ENCODE measurements around the gene ATP2B2.

ATP2B2 gene

DNA sequence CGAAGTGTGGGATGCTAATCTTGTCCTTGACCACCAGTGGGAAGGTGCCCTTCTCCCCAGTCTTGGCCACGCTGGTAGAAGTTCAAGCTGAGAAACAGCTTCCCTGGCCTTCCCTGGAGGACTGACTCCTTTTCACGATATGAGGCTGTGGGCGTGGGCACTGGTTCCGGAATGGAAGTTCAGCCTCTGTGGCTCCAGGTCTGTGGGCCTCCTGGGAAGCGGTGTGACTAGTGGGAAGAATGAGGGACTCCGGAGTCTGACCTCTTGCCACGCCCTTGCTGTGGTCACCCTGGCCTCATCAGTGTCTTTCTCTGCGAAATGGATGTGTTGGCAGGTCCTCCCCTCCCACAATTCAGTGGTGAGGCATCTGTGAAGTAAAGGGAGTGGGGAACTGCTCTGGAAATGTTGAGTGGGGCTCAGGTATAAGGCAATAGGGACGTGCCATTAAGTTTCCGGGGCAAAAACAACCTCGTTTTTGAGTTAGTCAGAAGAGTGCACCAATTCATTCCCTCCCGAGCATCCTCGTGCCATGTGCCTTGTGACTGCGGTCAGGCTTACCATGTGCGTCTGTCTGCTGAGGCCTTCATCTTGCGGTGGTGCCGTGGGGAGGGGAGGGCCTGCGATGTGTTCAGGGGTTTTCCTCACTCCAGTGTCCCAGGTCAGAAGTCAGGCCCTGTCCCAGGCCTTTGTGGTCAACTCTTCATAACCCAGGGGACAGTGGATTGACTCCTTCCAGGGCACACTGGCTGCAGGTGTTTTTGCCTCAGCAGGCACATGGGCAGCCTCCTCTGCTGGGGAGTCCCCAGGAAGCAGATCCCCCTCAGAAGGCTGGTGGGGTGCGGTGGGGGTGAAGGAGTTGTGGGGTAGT is 172.7 kb downstream of the ATP2B2 start:
- Histone ChIP-seq H3K4me3 (ENCODE audit: low read depth in 1 of 2, low read length in 2 of 2) (no peak overlapping the region), H3K4me1 (ENCODE audit: control insufficient read depth in 1 of 2, insufficient read depth in 2 of 2, low read length in 2 of 2) (no peaks in the 10 kb centered on the region), H3K9me3 (ENCODE audit: control insufficient read depth in 1 of 2, low read length in 2 of 2) (no peaks in the 10 kb centered on the region), H3K27ac (ENCODE audit: low read length) (no peak overlapping the region), H3K36me3 (ENCODE audit: control insufficient read depth in 1 of 2, insufficient read depth in 2 of 2, low read length in 2 of 2) (no peaks in the 10 kb centered on the region), H3K27me3 (ENCODE audit: low read depth, low read length) (no peaks in the 10 kb centered on the region)

DNA sequence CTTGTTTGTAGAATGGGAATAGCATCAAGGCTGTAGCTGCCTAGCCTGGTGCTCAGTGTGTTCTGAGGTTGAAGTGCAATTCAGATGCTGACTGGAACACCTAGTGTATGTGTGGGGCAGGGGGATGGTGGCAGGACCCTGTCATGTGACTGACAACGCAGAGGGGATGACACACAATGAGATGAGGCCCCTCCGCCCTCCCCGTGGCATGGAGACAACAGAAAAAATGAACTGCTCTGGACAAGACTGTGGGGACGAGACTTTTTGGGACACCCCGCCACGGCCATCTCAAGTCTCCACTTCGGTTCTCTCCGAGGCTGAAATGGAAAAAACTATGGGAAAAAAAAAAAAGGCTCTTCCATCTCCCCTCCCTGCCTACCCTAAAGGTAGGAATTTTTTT is 174.1 kb downstream of the ATP2B2 start:
- Histone ChIP-seq H3K27ac (ENCODE audit: low read length) (no peak overlapping the region), H3K36me3 (ENCODE audit: control insufficient read depth in 1 of 2, insufficient read depth in 2 of 2, low read length in 2 of 2) (no peaks in the 10 kb centered on the region), H3K9me3 (ENCODE audit: control insufficient read depth in 1 of 2, low read length in 2 of 2) (no peaks in the 10 kb centered on the region), H3K27me3 (ENCODE audit: low read depth, low read length) (no peaks in the 10 kb centered on the region), H3K4me3 (ENCODE audit: low read depth in 1 of 2, low read length in 2 of 2) (no peak overlapping the region), H3K4me1 (ENCODE audit: control insufficient read depth in 1 of 2, insufficient read depth in 2 of 2, low read length in 2 of 2) (no peaks in the 10 kb centered on the region)

DNA sequence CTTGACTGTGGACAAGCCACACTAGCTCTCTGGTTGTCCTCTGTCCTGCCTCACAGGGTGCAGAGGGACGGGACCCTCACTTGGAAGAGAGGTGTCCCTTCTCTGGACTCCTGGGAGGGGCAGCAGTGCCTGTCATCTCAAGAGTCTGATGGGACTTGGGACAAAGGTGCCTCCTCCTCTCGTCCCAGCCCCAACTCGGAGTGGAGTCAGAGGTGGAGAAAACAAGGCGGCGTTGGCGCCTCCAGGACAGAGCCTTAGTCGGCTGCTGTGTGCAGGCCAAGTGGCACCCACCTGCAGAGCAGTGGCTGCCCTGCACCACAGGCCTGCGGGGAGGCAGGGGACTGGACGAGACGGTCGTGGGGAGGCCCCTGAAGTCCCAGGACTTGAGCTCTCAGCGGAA is 175.1 kb downstream of the ATP2B2 start:
- no peaks in the 10 kb centered on the region for H3K4me1 ChIP-seq (ENCODE audit: control insufficient read depth in 1 of 2, insufficient read depth in 2 of 2, low read length in 2 of 2)
- no peaks in the 10 kb centered on the region for H3K27me3 ChIP-seq (ENCODE audit: low read depth, low read length)
- no peaks in the 10 kb centered on the region for H3K36me3 ChIP-seq (ENCODE audit: control insufficient read depth in 1 of 2, insufficient read depth in 2 of 2, low read length in 2 of 2)
- H3K4me3 ChIP-seq (ENCODE audit: low read depth in 1 of 2, low read length in 2 of 2): no peak overlapping the region
- no peak overlapping the region for H3K27ac ChIP-seq (ENCODE audit: low read length)
- H3K9me3 ChIP-seq (ENCODE audit: control insufficient read depth in 1 of 2, low read length in 2 of 2): no peaks in the 10 kb centered on the region

DNA sequence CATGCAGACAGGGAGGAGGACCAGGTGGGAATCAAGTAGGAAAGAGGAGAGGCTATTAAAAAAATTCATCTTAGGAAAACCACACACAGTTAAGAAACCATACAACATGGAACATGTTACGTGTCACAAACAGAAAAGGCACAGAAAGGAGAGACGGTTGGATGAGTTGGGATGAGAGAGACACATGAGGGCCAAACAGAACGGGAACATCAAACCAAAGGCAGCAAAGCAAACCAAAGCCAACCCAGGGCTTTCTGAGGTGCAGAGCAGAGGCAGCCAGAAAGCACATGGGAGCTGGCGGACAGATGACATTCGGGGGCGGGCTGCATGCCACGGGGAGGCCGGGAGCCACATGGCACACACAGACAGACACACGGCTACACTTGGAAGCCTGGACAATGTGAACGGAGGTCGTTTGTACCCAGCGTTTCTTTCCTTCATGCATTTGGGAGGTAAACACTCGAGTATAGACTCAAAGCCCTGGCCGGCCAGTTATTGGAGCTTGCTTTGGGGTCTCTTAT is 175.8 kb downstream of the ATP2B2 start:
- Histone ChIP-seq H3K27me3 (ENCODE audit: low read depth, low read length) (no peaks in the 10 kb centered on the region), H3K36me3 (ENCODE audit: control insufficient read depth in 1 of 2, insufficient read depth in 2 of 2, low read length in 2 of 2) (no peaks in the 10 kb centered on the region), H3K27ac (ENCODE audit: low read length) (no peak overlapping the region)

DNA sequence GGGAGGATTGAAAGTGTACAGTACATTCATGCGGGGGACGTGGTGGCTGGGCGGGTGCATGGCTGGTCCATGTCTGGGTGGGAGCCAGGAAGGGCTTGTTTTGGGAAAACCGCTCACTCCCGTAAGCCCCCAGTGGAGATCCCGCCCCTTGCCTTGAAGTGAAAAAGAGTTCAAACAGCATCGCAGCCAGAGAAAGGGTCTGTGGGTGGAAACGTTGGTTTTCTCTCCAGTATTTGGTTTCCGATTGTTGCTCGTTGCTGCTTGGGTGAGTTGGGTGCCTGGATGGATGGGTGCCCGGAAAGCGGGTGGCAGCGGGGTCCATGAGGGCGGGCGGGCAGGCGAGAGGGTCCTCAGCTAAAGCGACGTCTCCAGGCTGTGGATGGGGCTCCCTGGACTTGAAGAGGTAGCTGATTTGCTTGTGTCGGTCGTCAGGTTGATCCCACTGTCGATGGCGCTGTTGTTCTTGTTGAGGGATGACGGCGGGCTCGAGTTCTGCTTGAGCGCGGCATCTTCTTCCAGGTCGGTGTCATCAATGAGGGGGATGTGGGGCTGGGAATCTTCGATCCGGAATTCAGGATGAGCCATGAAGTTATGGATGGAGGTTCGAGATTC is 176.8 kb downstream of the ATP2B2 start:
- Histone ChIP-seq H3K4me3 (ENCODE audit: low read depth in 1 of 2, low read length in 2 of 2) (no peak overlapping the region), H3K9me3 (ENCODE audit: control insufficient read depth in 1 of 2, low read length in 2 of 2) (no peaks in the 10 kb centered on the region), H3K27me3 (ENCODE audit: low read depth, low read length) (no peaks in the 10 kb centered on the region), H3K27ac (ENCODE audit: low read length) (no peak overlapping the region), H3K4me1 (ENCODE audit: control insufficient read depth in 1 of 2, insufficient read depth in 2 of 2, low read length in 2 of 2) (no peaks in the 10 kb centered on the region), H3K36me3 (ENCODE audit: control insufficient read depth in 1 of 2, insufficient read depth in 2 of 2, low read length in 2 of 2) (no peaks in the 10 kb centered on the region)

More for the DNA sequence above, 175.8 kb downstream of the ATP2B2 start:
- Histone ChIP-seq H3K9me3 (ENCODE audit: control insufficient read depth in 1 of 2, low read length in 2 of 2) (no peaks in the 10 kb centered on the region), H3K4me1 (ENCODE audit: control insufficient read depth in 1 of 2, insufficient read depth in 2 of 2, low read length in 2 of 2) (no peaks in the 10 kb centered on the region), H3K4me3 (ENCODE audit: low read depth in 1 of 2, low read length in 2 of 2) (no peak overlapping the region)

DNA sequence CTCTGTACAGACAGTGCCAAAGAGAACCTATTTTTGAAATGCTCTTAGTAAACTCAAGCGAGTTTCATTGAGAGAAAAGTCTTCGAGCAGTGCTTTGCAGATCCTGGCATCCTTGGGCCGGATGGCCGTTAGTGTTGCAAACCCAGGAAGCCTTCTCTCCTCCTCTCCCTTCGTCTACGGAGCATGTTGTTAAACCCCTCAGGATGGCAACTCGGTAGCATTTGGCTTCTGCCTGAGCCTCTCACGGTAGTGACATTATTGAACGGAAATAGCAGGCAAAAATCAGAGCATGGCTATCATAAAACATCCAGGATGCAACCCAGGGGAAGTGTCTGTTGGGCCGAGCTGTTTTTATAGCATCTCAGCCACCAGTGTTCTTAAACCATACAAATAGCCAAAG is 177.8 kb downstream of the ATP2B2 start:
- Histone ChIP-seq H3K9me3 (ENCODE audit: control insufficient read depth in 1 of 2, low read length in 2 of 2) (no peaks in the 10 kb centered on the region), H3K4me3 (ENCODE audit: low read depth in 1 of 2, low read length in 2 of 2) (no peak overlapping the region), H3K27ac (ENCODE audit: low read length) (no peak overlapping the region), H3K4me1 (ENCODE audit: control insufficient read depth in 1 of 2, insufficient read depth in 2 of 2, low read length in 2 of 2) (no peaks in the 10 kb centered on the region), H3K36me3 (ENCODE audit: control insufficient read depth in 1 of 2, insufficient read depth in 2 of 2, low read length in 2 of 2) (no peaks in the 10 kb centered on the region), H3K27me3 (ENCODE audit: low read depth, low read length) (no peaks in the 10 kb centered on the region)

DNA sequence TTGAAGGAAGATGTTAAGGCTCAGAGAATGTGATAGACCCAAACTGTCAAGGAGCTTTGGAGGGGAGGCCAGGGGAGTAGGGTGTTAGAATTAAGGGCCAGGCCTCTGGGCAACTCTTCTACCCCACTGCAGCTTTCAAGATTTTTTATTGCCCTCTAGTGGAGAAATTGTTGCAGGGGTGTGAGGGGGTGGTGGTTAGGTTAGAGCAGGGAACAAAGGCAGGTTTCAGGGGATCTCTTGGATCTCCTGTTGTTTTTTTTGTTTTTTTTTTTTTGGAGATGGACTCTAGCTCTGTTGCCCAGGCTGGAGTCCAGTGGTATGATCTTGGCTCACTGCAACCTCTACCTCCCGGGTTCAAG is 183.1 kb downstream of the ATP2B2 start:
- H3K27me3 ChIP-seq (ENCODE audit: low read depth, low read length): no peaks in the 10 kb centered on the region
- H3K36me3 ChIP-seq (ENCODE audit: control insufficient read depth in 1 of 2, insufficient read depth in 2 of 2, low read length in 2 of 2): peaks cover 15 to 20% of the 10 kb centered on the region in 2 donors
- H3K9me3 ChIP-seq (ENCODE audit: control insufficient read depth in 1 of 2, low read length in 2 of 2): no peaks in the 10 kb centered on the region
- H3K4me3 ChIP-seq (ENCODE audit: low read depth in 1 of 2, low read length in 2 of 2): no peak overlapping the region
- no peak overlapping the region for H3K27ac ChIP-seq (ENCODE audit: low read length)
- peaks cover 9 to 21% of the 10 kb centered on the region in 2 donors for H3K4me1 ChIP-seq (ENCODE audit: control insufficient read depth in 1 of 2, insufficient read depth in 2 of 2, low read length in 2 of 2)

DNA sequence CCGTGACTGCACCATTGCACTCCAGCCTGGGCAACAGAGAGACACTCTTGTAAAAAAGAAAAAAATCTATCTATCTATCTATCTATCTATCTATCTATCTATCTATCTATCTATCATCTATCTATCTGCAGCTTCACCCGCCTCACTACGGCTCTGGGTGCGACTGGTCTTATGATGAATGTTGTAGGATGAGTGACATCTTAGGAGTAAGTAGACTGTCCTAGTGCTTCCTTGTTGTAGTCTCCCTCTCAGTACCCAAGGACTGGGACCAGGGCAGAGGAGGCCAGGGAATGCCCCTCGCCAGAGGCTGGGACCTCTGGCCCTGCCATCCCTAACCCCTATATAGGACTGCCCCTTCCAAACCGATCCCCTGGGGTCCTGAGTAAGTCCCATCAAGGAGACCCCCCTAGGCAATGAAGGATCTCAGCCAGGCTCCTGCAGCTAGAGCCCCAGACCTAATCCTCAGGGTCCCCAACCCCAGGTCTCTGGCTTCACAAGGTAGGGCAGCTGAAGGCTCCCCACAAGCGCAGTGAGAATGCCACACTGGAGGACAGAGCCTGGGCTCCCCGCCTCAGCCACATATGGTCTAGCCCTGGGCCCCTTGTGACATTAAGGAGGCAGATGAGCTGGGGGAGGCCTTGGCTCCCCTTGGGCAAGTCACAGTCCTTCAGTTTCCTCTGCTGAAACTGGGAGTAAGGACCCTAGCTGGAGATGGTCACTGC is 183.6 kb downstream of the ATP2B2 start:
- Histone ChIP-seq H3K4me1 (ENCODE audit: control insufficient read depth in 1 of 2, insufficient read depth in 2 of 2, low read length in 2 of 2) (peaks cover 9 to 21% of the 10 kb centered on the region in 2 donors), H3K9me3 (ENCODE audit: control insufficient read depth in 1 of 2, low read length in 2 of 2) (no peaks in the 10 kb centered on the region), H3K36me3 (ENCODE audit: control insufficient read depth in 1 of 2, insufficient read depth in 2 of 2, low read length in 2 of 2) (peaks cover 21 to 25% of the 10 kb centered on the region in 2 donors), H3K4me3 (ENCODE audit: low read depth in 1 of 2, low read length in 2 of 2) (peak overlapping the region in 1 of 2 donors; percentile 91), H3K27me3 (ENCODE audit: low read depth, low read length) (no peaks in the 10 kb centered on the region), H3K27ac (ENCODE audit: low read length) (no peak overlapping the region)

DNA sequence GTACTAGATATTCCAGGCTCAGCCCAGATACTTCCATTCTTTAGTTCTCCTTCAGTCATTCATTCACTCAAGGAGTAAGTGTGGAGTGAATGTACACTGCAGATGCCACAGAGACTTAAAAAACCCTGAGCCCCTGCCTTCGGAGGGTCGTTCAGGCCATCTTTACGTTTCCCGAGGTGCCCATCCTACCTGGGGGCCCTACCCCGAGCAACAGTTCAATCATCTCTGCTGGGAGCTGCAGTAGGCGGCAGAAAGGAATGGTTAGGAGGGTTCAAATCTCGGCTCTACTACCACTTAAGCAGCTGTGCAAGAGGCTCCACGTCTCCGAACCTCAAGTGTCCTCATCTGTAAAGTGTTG is 185.1 kb downstream of the ATP2B2 start:
- Histone ChIP-seq H3K4me1 (ENCODE audit: control insufficient read depth in 1 of 2, insufficient read depth in 2 of 2, low read length in 2 of 2) (peaks cover 9 to 21% of the 10 kb centered on the region in 2 donors), H3K4me3 (ENCODE audit: low read depth in 1 of 2, low read length in 2 of 2) (peak overlapping the region; percentile 91 to 96), H3K27ac (ENCODE audit: low read length) (peak overlapping the region; percentile 92), H3K9me3 (ENCODE audit: control insufficient read depth in 1 of 2, low read length in 2 of 2) (no peaks in the 10 kb centered on the region), H3K27me3 (ENCODE audit: low read depth, low read length) (no peaks in the 10 kb centered on the region), H3K36me3 (ENCODE audit: control insufficient read depth in 1 of 2, insufficient read depth in 2 of 2, low read length in 2 of 2) (peaks cover 35 to 39% of the 10 kb centered on the region in 2 donors)

DNA sequence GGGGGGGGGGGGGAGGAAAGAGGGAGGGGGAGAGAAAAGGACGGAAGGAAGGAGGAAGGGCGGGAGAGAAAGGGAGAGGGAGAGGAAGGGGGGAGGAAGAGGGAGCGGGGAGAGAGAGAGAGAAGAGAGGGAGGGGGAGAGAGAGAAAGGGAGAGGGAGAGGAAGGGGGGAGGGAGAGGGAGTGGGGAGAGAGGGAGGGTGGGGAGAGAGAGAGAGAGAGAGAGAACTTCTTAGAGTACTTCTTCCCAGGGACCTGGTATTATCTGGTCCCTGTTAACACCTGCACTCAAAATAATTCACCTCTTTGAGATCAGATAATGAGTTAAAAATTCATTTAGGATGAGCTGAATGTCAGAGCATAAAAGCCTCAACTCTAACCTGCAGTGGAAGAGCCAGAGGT is 185.6 kb downstream of the ATP2B2 start:
- Histone ChIP-seq H3K36me3 (ENCODE audit: control insufficient read depth in 1 of 2, insufficient read depth in 2 of 2, low read length in 2 of 2) (peaks cover 39 to 43% of the 10 kb centered on the region in 2 donors), H3K4me1 (ENCODE audit: control insufficient read depth in 1 of 2, insufficient read depth in 2 of 2, low read length in 2 of 2) (peaks cover 9 to 21% of the 10 kb centered on the region in 2 donors), H3K27me3 (ENCODE audit: low read depth, low read length) (no peaks in the 10 kb centered on the region), H3K9me3 (ENCODE audit: control insufficient read depth in 1 of 2, low read length in 2 of 2) (no peaks in the 10 kb centered on the region), H3K27ac (ENCODE audit: low read length) (peak overlapping the region; percentile 92), H3K4me3 (ENCODE audit: low read depth in 1 of 2, low read length in 2 of 2) (peak overlapping the region; percentile 91 to 96)

DNA sequence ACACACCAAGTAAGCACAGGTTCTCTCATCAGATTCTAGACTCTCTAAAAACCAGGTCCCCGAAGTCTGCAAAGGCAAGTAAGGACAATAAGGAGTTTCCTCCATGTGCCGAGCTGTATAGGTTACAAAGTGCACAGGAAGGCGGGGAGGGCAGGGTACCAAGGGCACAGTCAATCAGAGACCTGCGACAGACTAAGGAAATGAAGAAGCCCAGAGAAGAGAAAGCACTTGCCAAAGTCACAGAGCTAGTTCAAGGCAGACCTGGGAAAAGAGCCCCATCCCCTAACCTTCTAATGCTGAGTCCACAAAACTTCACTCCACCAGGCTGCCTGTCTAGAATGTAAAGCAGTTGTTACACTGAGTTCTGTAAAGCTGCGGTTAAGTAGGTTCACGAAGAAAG is 186.1 kb downstream of the ATP2B2 start:
- no peaks in the 10 kb centered on the region for H3K9me3 ChIP-seq (ENCODE audit: control insufficient read depth in 1 of 2, low read length in 2 of 2)
- H3K4me1 ChIP-seq (ENCODE audit: control insufficient read depth in 1 of 2, insufficient read depth in 2 of 2, low read length in 2 of 2): peaks cover 9 to 21% of the 10 kb centered on the region in 2 donors
- H3K27ac ChIP-seq (ENCODE audit: low read length): no peak overlapping the region
- no peaks in the 10 kb centered on the region for H3K27me3 ChIP-seq (ENCODE audit: low read depth, low read length)
- peaks cover 45 to 49% of the 10 kb centered on the region in 2 donors for H3K36me3 ChIP-seq (ENCODE audit: control insufficient read depth in 1 of 2, insufficient read depth in 2 of 2, low read length in 2 of 2)
- peak overlapping the region; percentile 27 to 91 for H3K4me3 ChIP-seq (ENCODE audit: low read depth in 1 of 2, low read length in 2 of 2)
